A549 (cell line): ENCODE results near the gene PTPRK.

Experiments
- CTCF ChIP-seq: fragments of >200 bp; sonication (Bioruptor Twin); formaldehyde crosslinking; IDR thresholded peaks from 3 replicates; pipeline ENCODE4 v1.5.1; 2016
- HOXA7 ChIP-seq: fragments of 250-450 bp; sonication (Bioruptor Pico); IDR thresholded peaks from 2 replicates; pipeline ENCODE4 v1.5.0; 2020; ENCODE audit warnings: mild to moderate bottlenecking, moderate library complexity
- KDM5A ChIP-seq: fragments of 200-600 bp; sonication (generic); IDR thresholded peaks from 2 replicates; pipeline ENCODE4 v1.6.1; 2016; ENCODE audit warnings: antibody characterized with exemption, mild to moderate bottlenecking
- NFE2L2 ChIP-seq: fragments of 150-350 bp; conservative IDR thresholded peaks from 2 replicates; pipeline ENCODE4 v1.6.1; 2014; ENCODE audit warnings: low read length
- POLR2A ChIP-seq: IDR thresholded peaks from 2 replicates; pipeline ENCODE4 v1.6.1; 2012; ENCODE audit warnings: mild to moderate bottlenecking, low read length

GRCh38 chr6:128461501-128461900, 58.9 kb downstream of the PTPRK start:
- TF ChIP-seq CTCF, result no peak
- TF ChIP-seq POLR2A, result no peak
- no peak for TF ChIP-seq KDM5A
- no peak for TF ChIP-seq HOXA7 (CRISPR knock-in tag)
- TF ChIP-seq NFE2L2, result no peak
